Lower leg skin (tissue), 4 donors: ENCODE measurements around the gene NRXN3. TPM values are rescaled to one million over a fixed set of nuclear protein-coding genes. Genes with fewer than 3 reads are reported as not detected.

Experiments
- DNase-seq, 2 donors: peaks; one replicate each; pipeline ENCODE4 v3.0.0-alpha.2; 2019; ENCODE audit warnings: low spot score in 2 of 2
- H3K4me3 ChIP-seq: fragments of 200-600 bp; sonication (generic); 2 replicates; pipeline ENCODE4 v1.5.1; 2017; ENCODE audit warnings: mild to moderate bottlenecking, low read depth; ENCODE audit not compliant: poor library complexity, severe bottlenecking
- POLR2A ChIP-seq, 2 donors: fragments of 450-650 bp; IDR thresholded peaks; one replicate each; pipeline ENCODE4 v1.6.1; 2016 to 2017; ENCODE audit warnings: antibody characterized with exemption in 2 of 2, mild to moderate bottlenecking in 1 of 2, moderate library complexity in 1 of 2
- WGBS, 2 donors: methylation state at CpG; one replicate each; pipeline ENCODE4 v1.1.5; 2018; 5-methylcytosine and 5-hydroxymethylcytosine counted together
- intact Hi-C: fragments of 100-400 bp; cut with DNase I; formaldehyde crosslinking; loops from one replicate; pipeline ENCODE4 v1.15.0; 2023; ENCODE audit warnings: low total_unique reads
- total RNA-seq, 4 donors: library from RNA; depleted of rRNA; stranded (reverse); fragments of >200 nt; gene quantifications; one replicate each; pipeline ENCODE4 v1.1.0, GENCODE V29; 2016
- TF ChIP-seq, protein P1 (sequence below), 3 donors: fragments of 450-650 bp; IDR thresholded peaks; one replicate each; pipeline ENCODE4 v1.5.1; 2016; ENCODE audit warnings: antibody characterized with exemption in 3 of 3, mild to moderate bottlenecking in 3 of 3, moderate library complexity in 2 of 3

Gene NRXN3
- total RNA-seq, 4 donors from 2014 or later = 0.61 to 2.4 (median 1.7) TPM

DNA sequence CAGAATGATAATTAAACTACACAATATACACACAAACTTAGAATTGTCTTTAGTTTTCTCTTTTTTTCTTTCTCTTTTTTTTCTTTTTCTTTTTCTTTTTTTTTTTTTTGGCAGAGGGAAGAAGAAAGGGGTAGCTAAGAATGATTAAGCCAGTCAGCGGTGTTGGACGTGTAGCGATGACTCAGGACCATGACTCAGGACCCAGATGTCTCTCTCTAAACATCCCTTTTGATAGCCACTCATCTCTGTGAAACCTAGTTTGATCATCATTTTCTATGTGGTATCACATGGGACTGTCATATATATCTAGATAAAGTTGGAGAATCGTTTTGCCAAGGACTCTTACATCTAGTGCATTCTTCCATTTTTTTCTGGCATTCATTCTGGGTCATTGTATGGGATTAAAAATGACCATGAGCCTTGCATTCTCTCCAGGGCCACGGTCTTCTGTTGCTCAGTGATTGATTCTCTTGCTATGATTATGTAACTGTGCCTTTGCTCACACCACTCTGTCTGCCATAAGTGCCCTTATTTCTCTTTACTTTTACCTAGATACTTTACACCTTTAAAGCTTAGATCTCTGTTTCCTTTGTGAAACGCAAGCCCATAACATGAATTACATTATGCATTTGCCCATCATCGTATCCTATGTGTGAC lies 26.6 kb upstream of the NRXN3 start:
- intact Hi-C loops = no loop called here
- H3K4me3 ChIP-seq = no peak overlapping the region
- no peak for TF ChIP-seq POLR2A (IDR thresholded peaks at IDR 0.05)
- TF ChIP-seq, protein P1, sequence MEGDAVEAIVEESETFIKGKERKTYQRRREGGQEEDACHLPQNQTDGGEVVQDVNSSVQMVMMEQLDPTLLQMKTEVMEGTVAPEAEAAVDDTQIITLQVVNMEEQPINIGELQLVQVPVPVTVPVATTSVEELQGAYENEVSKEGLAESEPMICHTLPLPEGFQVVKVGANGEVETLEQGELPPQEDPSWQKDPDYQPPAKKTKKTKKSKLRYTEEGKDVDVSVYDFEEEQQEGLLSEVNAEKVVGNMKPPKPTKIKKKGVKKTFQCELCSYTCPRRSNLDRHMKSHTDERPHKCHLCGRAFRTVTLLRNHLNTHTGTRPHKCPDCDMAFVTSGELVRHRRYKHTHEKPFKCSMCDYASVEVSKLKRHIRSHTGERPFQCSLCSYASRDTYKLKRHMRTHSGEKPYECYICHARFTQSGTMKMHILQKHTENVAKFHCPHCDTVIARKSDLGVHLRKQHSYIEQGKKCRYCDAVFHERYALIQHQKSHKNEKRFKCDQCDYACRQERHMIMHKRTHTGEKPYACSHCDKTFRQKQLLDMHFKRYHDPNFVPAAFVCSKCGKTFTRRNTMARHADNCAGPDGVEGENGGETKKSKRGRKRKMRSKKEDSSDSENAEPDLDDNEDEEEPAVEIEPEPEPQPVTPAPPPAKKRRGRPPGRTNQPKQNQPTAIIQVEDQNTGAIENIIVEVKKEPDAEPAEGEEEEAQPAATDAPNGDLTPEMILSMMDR (IDR thresholded peaks at IDR 0.05) = no peak
- no peak for DNase-seq
- WGBS, 2 donors = 61 to 62% methylated on average over 7 of the region's 7 CpGs

DNA sequence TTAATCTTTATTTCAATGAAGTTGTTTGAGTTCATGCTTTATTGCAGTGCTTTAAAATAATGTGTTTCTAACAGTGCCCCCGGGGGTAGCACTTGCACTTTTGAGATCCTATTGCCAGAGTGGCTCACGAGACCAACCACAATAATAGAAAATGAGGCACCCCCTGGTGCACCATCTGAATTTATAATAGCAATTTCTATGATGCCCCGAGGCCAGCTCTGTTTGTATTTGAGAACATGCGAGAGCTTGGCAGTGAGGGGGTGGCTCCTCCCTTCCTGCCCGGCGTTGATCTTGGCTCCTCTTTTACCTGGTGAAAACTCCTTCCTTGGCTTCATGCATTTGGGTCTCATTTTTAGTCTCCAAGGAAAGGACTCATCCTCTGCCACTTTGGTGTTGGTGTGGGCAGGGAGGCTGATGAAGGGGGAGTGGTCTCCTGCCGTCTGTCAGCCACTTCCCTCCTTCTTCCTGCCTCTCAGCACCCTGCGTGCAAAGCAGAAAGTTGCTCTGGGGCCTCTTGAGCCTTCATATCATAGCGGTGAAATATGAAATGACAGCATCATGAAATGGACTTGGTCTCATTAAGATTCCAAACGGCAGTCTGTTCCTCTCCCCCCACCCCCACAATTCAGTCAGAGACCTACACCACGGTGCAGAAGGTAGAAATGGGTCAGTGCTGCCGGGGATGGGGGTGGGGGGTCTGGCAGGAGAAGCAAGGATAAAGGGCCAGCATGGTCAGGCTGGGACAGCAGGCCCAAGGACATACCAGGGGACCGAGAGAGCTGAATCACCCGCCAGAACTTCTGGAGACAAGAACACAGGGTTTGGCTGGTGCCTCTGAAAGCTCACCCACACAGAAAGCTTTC lies 17.7 kb upstream of the NRXN3 start:
- 32 to 34% methylated on average over 14 of the region's 14 CpGs for WGBS, 2 donors
- TF ChIP-seq, protein P1 (IDR thresholded peaks at IDR 0.05) = no peak
- TF ChIP-seq POLR2A (IDR thresholded peaks at IDR 0.05) = no peak
- intact Hi-C loops = no loop called here
- H3K4me3 ChIP-seq = no peak overlapping the region
- no peak for DNase-seq

DNA sequence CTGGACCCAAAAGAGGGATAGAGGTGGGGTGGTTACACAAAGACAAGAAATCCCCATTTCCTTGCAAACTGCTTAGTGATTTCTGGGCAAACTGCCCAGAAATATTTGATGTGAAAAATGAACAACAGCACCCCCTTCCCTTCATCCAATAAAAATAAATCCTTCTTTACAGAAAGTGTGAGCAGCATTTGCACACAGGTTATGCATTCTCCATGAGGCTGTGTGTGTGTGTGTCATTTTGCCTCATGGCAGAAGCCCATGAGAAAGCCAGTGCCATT lies 17.2 kb upstream of the NRXN3 start:
- intact Hi-C loops = no loop called here
- TF ChIP-seq POLR2A (IDR thresholded peaks at IDR 0.05) = no peak
- TF ChIP-seq, protein P1 (IDR thresholded peaks at IDR 0.05) = no peak

DNA sequence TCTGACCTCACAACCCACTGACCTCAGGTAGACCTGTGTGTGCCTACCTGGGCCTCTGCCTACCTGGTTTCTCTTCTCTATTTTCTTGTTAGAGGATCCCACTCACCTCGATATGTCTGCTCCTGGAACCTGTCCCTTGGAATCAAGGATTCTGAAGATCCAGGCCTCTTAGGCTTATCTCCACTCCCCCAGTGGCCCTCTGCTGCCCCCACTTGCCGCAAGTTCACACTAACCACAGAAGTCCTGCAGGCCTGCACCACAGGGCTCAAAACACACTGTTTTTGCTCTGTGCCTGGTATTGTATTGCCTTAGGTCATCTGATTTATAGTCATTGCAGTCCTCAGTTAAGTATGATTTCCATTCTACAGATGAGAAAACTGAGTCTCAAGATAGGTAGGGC lies 15.3 kb upstream of the NRXN3 start:
- 56 to 59% methylated on average over 2 of the region's 2 CpGs for WGBS, 2 donors
- TF ChIP-seq, protein P1 (IDR thresholded peaks at IDR 0.05) = no peak
- TF ChIP-seq POLR2A (IDR thresholded peaks at IDR 0.05) = no peak
- intact Hi-C loops = loop anchor here (5.0 kb wide), 1 partner anchor 493 kb away; no protein-coding TSS in a partner anchor
- H3K4me3 ChIP-seq = no peak overlapping the region
- no peak for DNase-seq

More for the DNA sequence above, 17.2 kb upstream of the NRXN3 start:
- no peak overlapping the region for H3K4me3 ChIP-seq
- DNase-seq = no peak

DNA sequence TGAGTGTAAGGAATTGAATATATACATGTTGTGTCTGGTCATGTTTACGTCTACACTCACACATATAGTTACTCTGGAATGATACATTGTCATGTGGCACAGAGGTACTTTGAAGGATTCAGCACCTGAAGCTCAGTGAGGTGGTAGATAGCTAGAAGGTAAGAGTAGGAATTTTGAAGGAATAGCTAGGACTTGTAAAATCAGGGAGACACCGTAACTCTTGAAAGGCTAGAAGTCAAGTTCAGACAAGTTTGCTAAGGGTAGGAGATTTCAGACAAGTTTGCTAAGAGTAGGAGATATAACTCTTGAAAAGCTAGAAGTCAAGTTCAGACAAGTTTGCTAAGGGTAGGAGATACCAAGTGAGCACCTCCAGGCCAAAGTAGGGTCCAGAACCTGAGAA lies 14.0 kb upstream of the NRXN3 start:
- H3K4me3 ChIP-seq = no peak overlapping the region
- intact Hi-C loops = loop anchor here (5.0 kb wide), 1 partner anchor 494 kb away; no protein-coding TSS in a partner anchor
- DNase-seq = no peak
- TF ChIP-seq, protein P1 (IDR thresholded peaks at IDR 0.05) = no peak
- no peak for TF ChIP-seq POLR2A (IDR thresholded peaks at IDR 0.05)
- 53 to 62% methylated on average over 2 of the region's 2 CpGs for WGBS, 2 donors
